T-helper 2 cell (primary cell): Measurements from ENCODE around the gene DLL4.
A peak's percentile ranks its signal among the peaks of the same experiment; 100 is the strongest.
"Not testable (repeated sequence)": the region's sequence is repeated elsewhere in the genome, so short reads cannot be mapped to it uniquely, and the experiment has no call there.

Experiments used
- DNase-seq, 5 experiments: peaks; one replicate each; pipeline versions ENCODE4 v3.0.0 to v3.0.0-alpha.2; 2012 to 2022

The DLL4 gene

DNA sequence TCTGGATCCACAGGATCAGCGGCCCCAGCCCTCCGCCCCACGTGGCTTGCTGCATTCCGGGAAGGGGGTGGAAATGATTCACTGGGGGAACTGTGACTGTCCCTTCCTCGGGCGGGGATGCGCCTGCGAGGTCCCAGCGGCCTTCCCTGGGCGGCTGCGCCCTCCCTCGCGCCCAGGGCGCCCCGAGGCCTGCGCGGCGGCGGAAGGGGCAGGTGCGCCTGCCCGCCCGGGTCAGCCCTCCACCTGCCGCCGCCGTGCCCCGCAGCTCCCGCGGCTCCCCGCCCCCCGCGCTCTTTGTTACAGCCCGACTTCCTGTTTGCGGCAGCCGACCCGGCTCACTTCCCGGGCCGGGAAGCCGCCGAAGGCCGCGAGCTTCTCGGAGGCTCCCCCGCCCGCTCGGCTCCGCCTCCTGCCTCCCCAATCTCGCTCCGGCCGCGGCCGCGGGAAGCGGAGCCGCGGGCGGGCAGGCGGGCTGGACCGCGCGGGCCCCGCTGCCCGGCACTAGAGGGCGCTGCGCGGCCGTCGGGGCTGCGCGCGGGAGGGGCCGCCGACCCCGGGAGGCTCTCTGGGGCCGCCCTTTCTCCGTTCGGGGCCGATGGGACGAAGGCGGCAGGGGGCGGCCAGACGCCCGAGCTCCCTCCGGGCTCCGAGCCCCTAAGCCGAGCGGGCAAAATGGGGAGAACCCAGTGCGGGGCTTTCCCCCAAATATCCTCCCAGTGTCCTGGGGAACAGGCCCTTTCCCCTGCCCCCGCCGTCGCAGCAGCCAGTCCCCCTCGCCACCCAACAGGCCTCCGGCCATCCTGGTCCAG is 12.6 kb downstream of the DLL4 start:
- DNase-seq = peak; percentile 41 to 66 (median 57)

GRCh38 chr15:40942337-40942854 is 13.3 kb downstream of the DLL4 start:
- DNase-seq = no peak

DNA sequence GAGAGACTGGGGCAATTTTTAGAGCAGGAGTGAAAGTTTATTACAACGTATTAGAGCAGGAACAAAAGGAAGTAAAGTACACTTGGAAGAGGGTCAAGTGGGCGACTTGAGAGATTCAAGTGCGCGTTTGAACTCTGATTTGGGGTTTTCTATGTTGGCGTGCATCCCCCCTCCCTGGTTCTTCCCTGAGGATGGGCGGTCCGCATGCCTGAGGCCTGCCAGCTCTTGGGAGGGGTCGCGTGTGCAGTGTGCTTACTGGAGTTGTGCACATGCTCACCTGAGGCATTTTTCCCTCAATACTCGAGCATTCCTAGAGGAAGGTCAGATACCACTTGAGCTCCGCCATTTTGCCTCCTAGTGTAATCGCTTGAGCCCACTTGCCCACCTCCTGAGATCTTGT is 13.7 kb downstream of the DLL4 start:
- DNase-seq = no peak

DNA sequence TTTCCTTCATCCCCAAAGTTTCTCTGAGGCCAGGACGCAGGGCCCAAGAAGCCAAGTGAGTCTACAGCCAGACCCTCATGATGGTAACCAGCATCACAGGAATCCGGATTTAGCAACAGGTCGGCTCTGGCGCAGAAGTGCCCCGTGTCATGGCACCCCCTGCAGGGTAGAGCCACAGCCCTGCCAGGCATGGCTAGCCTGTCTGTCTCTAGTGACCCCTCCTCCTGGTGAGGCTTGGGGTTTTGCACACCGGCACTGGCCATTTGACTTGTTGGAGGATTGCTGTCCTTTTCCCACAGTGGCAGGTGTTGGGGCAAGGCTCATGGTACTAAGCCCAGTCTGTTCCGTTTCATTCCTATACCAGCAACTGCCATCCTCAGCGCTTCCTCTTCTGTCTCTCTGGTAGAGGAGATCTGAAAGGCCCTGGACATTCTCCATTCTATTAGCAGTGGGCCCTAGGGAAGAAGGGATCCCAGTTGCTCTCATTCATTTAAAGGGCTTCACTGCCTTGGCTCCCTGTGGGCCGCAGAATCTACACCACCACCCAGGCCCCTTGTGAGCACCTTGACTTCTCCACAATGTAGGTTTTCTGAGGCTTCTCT is 14.7 kb downstream of the DLL4 start:
- DNase-seq = no peak

DNA sequence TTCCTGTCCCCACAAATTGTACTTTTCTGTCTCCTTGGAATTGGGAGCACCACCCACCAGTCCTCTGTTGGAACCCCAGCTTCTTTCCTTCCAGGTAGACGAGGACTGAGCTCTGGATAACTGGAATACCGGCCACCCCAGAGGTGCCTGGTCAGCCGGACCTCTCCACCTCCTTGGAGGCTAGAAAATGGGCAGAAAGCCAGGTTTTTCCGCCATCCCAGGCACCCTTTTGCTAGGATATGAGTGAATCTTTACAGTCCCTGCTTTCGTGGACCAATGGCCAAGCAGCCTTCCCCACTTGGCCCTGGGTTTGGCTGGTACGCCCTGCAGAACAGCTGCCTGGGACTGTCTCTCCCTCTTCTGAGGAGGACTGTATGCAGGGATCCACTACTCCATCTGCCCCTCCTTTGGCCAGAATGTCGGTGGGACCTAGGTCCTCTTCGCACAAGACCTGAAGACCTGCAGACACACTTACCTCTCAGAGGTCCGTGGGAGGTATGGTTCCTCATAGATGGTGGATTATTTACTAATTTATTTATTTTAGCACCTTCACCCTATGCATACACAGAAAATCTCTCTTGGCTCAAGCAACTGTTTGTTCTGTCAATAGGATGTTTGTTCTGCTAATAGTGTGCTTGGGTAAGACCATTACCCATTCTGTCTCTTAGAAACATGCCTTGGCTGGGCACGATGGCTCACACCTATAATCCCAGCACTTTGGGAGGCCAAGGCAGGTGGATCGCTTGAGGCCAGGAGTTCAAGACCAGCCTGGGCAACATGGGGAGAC is 15.6 kb downstream of the DLL4 start:
- DNase-seq = no peak

- DNase-seq = no peak
Measured at GRCh38 chr15:40948706-40949473, 19.8 kb downstream of the DLL4 start.

- no peak for DNase-seq
Measured at GRCh38 chr15:40949756-40950207, 20.6 kb downstream of the DLL4 start.

- no peak for DNase-seq
Measured at GRCh38 chr15:40951764-40952163, 22.6 kb downstream of the DLL4 start.

DNA sequence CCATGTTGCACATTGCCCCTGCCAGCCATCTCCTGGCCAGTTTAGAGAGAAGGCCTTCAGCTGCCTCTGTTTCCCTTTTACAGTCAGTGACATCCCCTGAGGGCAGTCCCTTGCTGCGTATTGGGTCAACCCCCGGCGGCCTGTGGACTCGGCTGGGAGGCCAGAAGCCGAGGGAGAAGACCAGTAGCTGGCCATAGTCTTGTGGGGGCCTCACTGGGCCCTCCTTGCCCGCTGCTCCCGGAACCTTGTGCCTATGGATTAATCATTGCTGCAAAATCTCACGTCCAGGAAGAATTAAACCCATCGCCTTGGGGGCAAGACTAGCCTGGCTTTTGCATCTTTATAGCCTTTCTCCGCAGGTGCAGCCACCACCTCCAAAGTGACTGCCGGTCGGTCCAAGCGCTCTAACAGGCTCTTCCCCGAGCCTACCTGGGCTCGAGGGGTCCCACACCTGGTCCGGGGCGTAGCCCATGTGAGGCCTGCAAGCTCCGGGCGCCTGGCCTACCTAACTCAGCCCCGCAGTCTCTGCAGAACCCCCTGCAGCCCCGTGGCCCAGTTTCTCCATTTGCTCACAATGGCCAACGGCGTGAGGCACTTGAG is 23.3 kb downstream of the DLL4 start:
- DNase-seq = no peak

- DNase-seq = peak; percentile 85 to 97 (median 93)
Measured at GRCh38 chr15:40952901-40953712, 24.0 kb downstream of the DLL4 start, which contains the start of gene CHAC1. CHAC1 (plus strand) TSS chr15:40953471; CDS start chr15:40953584, 113 bp downstream.

GRCh38 chr15:40953713-40954074 is 24.6 kb downstream of the DLL4 start:
- DNase-seq = no peak

- DNase-seq = not testable (repeated sequence)
Measured at GRCh38 chr15:40954158-40954848, 25.2 kb downstream of the DLL4 start.

DNA sequence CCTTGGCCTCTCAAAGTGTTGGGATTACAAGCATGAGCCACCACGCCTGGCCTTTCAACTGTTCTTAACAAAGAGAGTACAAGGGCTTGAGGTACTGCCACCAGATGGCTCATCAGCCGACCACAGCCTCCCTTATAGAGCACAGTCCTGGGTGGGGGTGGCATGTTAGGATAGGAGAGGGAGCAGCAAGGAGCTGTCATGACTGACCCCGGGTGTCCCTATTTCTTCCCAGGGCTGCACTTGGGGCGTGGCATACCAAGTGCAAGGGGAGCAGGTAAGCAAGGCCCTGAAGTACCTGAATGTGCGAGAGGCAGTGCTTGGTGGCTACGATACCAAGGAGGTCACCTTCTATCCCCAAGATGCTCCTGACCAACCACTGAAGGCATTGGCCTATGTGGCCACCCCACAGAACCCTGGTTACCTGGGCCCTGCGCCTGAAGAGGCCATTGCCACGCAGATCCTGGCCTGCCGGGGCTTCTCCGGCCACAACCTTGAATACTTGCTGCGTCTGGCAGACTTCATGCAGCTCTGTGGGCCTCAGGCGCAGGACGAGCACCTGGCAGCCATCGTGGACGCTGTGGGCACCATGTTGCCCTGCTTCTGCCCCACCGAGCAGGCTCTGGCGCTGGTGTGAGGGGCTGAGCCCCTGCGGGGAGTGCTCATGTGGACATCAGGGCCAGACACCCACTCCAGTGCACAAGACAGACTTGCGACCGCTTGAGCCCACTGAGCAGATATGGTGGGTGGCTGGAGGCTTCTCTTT is 26.2 kb downstream of the DLL4 start:
- DNase-seq = no peak

- no peak for DNase-seq
Measured at GRCh38 chr15:40955930-40956540, 26.9 kb downstream of the DLL4 start.

DNA sequence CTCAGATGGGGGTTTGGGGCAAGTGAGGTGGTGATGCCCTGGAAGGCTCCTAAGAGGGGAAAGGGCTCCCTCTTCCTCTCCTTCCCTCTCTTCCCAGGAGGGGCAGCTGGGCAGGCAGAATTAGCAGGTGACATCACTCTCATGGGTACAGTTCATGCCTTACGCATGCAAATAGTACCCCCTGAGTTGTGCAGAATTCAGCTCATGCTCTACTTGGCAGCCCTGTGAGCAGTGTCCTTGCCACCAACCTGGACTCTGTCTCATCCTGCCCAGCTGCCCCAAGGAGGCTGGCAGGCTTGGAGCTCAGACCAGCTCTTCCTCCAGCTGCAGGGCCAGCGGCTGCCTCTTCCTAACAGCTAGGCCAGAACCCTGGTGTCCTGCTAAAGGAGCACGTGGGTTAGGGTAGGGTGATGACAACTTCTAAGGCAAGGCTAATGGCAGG is 27.4 kb downstream of the DLL4 start:
- DNase-seq = no peak

DNA sequence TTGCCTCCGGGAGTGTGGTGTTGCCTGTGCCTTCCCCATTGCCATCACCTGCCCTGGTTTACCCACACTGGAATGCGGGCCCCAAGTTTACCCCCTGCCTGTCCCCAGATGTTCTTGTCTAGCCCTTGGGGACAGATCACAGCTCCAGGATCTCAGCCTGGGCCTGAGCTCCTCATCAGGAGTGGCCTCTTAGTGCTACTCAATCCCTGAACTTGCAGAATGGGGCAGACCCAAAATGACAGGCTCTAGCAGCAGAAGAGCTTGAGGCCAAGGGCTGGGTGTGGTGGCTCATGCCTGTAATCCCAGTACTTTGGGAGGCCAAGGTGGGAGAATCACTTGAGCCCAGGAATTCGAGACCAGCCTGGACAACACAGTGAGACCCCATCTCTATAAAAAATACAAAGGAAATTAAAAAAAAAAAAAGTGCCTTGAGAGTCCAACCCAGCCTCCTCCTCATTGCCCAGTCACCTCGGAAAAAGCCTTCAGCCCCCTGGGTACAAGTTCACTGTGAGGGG is 28.0 kb downstream of the DLL4 start:
- no peak for DNase-seq

- no peak for DNase-seq
Measured at GRCh38 chr15:40957581-40958051, 28.5 kb downstream of the DLL4 start.

GRCh38 chr15:40958146-40958545 is 29.0 kb downstream of the DLL4 start:
- no peak for DNase-seq

DNA sequence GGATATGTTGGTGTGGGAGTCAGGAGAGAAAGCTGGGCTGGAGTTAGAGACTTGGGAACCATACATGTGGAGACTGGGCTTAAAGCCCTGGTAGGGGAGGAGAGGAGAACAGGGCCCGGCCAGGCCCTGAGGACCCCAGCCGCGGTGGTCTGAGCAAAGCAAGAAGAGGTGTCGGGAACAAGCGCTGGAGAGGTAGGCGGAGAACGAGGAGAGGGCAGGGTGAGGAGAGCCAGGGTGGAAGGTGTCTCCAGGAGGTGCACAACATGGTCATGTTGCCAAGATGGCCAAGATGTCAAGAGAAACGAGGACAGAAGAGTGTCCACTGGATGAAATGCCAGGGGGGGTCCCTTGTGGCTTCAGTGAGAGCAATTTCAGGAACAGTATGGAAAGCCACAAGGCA is 29.6 kb downstream of the DLL4 start:
- no peak for DNase-seq
